GM21447 (cell line): Measurements from ENCODE around the gene LRRTM3.

ENCODE experiments used
- ATAC-seq: cut with Tn5 transposase; IDR thresholded peaks from one replicate; pipeline ENCODE4 v1.9.1; 2021; ENCODE audit not compliant: unreplicated experiment

Gene LRRTM3

DNA sequence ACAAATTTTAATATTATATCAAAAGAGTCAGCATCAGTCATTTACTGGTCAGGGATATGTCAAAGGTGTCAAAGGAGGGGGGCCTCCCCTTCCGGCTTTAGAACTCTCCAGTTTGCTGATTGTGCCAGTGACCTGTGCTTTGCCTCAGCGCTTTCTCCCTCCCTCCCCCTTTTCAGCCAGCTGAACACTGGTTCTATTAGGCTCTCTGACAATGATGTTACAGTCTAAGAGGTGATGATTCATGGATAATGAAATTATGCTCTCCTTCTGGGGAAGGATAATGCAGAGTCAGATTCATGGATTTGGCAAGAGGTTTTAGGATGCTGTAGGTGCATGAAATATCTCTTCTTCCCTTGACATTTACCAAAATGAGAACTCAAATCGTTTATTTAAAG lies 6.1 kb downstream of the LRRTM3 start:
- no peak for ATAC-seq

DNA sequence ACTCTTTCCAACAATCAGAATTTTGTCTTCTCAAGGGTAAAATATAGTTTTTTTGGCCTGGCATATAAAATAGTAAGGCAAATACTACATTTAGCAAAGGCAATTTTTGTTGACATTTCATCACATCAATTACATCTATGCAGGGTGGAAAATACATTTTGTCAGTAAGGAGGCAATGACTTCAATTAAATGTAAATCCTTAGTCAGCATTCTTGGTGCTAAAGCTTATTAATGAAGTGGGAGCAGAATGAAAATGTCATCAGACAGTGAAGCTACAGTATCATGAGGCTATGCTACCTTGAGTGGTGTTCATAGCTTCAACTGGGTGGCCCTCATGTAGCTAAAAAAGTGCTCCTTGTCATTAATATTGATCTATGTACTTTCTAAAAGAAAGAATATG lies 8.9 kb downstream of the LRRTM3 start:
- no peak for ATAC-seq

DNA sequence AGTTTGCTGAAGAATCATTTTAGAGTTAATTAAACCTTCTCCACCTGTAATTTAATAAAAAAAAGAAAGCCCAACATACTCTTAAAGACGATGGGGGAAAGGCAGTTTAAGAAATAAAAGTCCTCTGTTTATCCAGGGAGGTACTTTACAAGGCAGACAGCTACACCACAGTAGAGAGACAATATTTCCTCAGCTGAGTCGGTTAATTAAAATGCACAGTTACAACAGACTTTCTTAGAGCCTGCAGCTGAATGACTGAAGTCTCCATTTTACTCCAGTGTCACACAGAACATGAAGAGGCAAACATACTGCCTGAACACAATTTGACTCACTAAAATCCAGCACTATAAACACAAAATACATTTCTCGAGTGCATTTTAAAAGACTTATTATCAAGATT lies 15.1 kb downstream of the LRRTM3 start:
- no peak for ATAC-seq

DNA sequence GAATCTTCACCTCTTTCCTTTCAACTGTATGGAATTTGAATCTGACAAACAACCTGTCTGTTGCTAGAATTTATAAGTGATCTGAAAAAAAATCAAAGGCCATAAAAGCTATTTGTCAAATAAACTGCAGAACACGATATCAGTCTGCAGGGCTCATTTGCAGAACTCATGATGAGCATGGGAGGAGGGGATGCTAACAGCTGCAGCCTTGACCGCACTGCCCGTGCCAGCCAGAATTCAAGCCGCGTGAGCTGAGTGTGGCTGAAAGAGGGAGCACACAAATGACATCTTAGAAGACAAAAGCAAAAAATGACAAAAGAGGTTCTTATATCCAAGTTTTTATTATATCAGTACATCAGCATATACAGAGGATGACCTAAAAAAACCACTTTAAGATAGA lies 15.7 kb downstream of the LRRTM3 start:
- ATAC-seq = no peak

DNA sequence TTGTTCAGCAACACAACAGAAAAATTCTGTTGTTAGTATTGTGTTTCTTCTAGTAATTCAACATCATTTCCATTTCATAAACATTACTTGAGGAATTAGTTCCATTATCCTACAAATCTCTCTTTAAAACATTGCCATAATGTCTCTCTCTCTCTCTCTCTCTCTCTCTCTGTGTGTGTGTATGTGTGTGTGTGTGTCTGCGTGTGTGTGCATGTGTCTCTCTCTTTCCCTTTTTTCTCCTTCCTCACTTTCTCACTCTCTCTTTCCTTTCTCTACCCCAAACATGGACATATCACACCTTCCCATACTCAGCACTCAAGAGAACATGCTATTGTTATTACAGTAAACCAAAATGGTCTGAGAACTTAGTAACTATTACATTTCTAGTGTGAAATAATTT lies 16.6 kb downstream of the LRRTM3 start:
- ATAC-seq = no peak

DNA sequence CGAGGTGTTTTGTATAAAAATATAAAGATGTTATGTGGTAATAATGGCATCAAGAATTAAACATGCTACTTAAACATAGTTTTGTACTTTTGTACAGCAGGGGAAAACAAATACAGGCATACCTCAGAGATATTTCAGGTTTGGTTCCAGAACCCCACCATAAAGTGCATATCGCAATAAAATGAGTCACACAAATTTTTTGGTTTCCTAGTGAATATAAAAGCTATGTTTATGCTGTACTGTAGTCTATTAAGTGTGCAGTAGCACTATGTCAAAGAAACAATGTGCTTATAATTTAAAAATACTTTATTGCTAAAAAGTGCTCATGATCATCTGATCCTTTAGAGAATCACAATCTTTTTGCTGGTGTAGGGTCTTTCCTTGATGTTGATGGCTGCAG lies 17.8 kb downstream of the LRRTM3 start:
- no peak for ATAC-seq

DNA sequence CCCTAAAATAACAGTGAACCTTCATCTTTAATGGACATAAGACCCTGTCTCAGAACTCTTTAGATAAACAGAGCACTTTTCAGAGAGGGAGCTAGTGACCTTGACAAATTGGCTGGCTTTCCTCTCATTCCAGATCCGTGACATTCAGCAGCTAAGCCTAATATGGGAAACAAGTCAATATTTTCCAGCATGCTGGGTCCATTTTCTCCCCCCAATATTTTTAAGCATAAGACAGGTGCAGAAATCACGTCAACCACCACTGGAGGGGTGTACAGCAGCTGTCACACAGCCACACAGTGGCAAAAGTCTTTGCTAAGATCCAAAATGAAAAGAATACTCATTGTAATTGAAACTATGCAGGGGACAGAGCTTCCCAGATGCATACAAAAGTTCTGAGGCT lies 26.1 kb downstream of the LRRTM3 start:
- ATAC-seq = no peak

DNA sequence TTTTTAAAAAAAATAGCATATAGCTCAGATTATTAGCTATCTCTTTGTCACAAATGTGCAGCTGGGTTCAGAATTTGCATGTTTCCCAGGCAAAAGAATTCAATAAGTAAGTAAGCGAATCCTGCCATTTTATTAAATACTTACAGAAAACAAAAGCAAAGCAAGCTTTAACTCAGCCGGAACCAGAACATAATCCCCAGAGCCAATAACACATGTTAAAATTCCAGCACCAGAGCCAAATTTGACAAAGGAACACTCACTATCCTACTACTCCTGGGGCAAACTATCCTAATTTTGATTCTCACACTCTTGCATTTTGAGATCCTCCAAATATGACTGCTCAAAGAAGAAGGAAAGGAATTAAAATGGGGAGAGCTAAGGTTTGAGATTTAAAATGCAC lies 32.6 kb downstream of the LRRTM3 start:
- no peak for ATAC-seq

DNA sequence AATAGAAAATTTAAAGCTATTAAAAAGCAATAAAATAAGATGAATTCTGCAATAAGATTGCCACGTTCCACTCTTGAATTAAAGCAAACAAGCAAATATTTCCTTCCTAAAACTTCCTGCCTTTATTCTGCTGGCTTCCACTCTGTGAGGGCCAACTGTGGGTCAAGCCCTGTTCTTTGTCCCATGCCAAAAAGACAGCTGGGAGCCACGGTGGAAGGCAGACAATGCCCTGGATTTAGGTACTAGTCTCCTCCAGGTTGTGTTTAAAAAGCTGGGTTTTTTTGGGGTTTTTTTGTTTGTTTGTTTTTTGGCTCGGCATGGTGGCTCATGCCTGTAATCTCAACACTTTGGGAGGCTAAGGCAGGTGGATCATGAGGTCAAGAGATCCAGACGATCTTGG lies 39.1 kb downstream of the LRRTM3 start:
- no peak for ATAC-seq

DNA sequence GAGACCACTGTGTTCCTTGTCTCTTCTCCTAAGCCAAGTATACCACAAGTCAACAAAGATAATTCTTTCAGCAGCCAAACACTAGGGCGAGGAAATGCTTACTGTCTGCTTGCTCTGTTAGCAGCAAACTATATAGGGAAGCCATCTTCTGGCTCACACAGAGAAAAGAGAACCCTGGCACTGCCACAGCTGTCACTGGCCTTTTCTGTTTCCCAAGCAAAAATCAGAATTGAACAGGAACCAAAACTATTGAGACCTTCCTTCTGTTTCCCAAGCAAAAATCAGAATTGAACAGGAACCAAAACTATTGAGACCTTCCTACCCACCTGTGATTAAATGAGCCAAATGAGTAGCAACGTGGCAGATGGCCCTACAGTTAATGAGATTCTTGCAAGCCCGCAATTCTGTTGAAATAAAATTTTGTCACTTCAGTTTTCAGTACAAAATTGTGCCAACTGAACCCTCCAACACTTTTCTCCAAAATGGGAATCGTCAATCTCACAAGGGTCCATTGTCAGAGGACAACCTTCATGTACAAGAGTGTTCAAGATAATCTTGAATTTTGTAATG lies 54.5 kb downstream of the LRRTM3 start:
- ATAC-seq = no peak

DNA sequence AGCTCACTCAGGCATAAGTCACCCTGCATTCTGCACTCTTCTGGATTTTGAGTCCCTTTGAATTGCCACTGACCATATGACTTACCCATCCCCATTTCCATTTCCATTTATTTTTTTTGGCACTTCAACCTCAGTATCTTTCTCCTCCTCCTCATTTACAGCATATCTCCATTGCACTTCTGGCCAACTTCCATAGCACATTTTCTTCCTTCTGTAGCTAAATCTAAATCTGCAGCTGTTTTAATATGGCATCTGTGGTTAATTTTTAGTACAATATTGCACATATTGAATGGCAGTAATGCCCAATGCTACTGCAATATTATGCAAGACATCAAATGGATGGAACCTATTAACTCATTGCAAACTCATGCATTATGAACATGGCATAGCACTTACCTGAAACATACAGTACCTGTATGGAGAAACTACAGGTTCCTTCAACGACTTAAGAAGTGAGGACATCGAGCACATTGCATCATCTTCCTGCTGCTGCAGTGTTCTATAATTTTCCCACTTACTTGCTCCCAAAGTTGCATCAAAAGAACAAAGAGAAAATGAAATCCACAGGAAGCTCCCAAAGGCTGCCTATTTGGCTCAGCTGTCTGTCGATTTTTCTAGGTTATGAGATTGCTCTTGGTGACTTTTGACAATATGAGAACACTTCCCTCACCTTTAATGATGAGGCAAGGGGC lies 55.7 kb downstream of the LRRTM3 start:
- no peak for ATAC-seq

DNA sequence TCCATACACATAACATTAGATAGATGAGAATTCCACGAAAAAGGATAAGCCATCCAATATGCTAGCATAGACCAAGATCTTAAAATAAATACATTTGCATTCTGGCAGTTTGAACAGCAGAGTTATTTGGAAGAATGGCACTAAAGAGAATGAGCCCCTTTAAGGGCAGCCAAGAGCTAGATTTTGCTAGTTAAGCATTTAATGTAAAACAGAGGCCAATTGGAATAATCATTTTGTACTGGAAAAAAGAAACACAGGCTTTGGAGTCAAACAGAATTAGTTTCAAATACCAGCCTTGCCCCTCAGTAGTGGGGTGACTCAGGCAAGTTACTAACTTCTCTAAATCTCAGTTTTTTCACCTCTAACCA lies 56.2 kb downstream of the LRRTM3 start:
- ATAC-seq = no peak

DNA sequence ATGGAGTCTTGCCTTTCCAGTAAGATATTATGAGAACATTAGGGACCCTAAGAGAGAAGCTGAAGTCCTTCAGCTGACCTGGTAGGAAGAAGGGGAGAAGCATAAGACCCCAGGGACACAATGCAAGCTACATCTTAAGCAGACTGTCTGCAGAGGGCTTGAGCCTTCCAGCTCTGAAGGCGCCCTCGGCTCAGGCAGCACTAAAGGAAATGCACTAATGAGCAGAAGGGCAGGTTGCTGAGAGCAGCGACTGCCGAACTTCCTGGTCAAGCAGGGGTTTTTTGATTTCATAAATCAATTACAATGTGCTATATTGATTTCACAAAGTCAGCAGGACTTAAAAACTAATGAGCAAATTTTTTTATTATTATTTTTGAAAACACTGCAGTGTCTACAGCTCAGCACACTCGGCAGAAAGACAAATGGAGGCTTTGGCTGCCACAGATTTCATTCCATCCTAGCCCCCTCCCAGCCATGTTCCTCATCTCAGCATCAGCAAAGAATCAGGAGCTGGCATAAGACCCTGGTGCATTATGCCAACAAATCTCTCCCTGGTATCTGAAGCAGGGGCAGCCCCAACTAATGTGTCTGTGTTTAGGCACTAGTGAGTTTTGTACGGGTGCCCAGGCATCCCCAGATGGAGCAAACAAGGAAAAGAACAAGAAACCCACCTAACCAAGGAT lies 57.1 kb downstream of the LRRTM3 start:
- no peak for ATAC-seq

DNA sequence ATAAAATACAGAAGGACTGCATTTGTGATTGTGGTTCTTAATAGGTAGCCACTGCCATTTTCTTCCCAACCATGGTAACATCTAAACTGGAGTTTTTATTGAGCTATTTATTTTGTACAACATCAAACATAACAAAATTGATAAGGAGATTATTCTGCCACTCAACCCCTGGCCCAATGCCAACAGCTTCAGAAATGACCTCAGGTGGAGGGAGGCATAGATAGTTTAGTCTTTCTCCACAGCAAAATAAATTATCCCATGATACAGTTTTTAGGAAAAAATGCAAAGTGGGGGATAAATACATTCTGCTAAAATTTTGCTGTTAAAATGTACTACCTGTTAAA lies 57.6 kb downstream of the LRRTM3 start:
- no peak for ATAC-seq

DNA sequence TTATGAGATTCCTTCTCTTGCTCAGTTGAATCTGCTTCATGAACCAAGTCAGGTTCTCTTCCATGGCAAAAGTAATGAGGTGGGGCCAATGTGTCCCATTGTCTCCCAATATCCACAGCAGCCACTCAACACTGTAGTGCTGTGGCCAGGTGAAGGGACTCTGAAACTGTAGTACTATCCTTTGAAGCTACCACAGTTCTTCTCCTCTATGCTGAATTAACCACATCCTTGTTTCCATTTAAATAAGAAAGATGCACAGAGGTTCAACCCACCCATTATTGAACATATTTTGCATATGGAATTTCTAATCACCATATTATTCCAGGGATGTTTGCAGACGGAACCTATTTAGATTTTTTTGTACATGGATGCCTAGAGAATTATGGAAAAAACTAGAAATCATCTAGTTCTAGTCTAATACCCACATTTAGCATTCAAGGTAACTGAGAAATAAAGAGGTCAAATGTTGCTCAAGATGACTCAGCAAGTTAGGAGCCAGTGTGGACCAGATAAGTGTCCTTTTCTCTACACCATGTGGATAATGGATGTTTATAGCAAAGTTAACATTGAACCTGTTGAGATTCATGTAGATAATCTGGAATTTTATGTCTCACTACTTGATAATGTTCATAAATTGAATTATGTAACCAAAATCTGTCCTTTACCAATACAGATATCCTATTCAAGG lies 64.5 kb downstream of the LRRTM3 start:
- ATAC-seq = no peak

DNA sequence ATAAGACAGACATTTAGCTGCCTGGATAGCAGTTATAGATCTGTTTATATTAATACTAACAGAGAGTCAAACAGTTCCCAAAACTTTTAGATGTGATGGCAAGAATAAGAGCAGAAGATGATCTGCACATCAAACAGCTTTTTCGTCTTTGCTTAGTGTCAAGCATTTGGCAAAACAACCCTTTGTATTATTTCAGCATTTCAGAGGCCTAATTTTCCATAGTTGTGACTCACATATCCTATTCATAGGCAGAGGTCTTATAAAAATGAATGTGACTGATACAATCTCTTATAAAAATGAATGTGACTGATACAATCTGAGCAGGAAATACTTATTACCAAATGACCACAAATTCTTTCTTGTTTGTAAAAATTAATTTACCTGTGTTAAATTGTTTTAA lies 71.2 kb downstream of the LRRTM3 start:
- ATAC-seq = no peak

DNA sequence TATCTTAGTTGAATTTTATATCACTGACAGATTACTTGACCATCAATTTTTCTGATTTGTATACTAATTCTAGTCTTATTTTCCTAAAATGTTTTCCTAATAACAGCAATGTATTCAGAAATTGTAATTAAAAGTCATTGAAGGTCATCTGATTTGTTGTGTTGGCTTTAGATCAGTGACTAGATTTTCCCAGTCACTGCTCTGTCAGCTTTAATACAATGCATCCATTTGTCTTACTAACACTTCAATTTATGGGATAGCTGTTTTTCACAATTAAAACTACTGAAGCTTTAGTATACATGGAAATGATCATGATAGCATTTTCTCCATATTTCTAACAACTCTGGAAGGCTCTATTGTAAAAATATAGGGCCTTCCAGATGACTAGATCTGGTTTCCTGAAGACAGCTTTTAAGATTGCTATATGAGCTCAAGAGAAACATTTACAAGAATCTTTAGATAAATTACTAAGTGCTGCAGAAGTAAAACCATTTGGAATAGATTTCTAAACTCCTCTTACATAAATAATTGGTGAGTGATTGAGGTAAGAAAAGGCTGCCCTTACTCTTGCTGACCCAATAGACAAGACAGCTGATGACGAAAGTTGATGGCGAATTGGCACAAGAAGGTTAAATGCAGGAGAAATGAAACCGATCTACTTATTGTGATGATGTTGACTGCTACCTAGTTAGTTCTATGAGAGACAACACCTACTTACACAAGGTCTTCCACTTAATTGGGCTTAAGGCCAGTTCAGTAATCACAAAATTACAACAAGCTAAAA lies 74.1 kb downstream of the LRRTM3 start:
- ATAC-seq = no peak

DNA sequence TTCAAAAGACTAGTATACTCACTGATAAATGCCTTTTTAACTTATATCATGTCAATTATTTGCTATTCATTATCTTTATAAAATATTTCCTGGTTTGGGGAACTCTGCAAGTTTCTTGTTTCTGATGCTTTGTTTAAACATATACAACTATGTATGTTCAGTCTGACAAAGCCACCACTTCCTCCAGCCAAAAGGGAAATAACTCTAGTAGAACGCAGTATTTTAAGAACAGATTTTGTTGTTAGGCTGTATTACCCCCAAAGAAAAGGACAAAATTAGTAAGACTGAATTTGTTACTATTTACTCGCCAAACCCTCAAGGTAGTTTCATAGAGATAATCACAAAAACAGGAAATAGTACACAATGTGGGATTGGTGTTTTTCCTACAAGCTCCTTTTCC lies 78.9 kb downstream of the LRRTM3 start:
- ATAC-seq = no peak

DNA sequence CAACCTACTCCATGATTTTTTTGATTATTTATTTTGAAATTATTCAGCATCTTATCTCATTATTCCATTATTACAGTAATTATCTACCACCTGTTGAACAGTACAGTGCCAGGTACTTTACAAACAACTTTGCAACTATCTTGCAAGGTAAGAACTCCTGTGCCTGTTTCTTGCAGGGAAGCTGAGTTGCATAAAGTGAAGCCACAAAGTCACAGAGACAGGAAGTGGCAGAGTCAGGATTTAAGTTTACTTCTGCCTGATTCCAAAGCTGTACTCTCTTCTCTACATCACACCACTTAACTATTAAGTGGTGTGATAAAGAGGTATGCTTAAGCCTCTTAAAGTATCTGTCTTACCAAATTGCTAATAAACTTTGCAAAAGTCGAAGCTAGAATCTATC lies 80.1 kb downstream of the LRRTM3 start:
- no peak for ATAC-seq

DNA sequence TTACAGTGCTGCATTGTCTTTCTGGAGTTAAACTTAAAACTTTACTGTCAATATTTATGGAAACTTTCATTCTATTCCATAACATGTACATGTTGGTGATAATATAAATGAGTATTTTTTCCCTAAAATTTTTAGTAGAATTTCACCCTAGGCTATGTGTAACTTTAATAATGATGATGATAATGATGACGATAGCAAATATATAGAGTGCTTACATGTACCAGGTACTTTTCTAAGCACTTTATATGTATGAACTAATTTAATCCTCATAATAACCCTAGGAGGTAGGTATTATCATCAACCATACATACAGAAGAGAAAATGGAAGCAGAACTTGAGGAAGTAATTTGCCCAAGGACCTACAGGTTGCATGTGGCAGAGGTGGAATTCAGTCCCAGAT lies 85.6 kb downstream of the LRRTM3 start:
- ATAC-seq = no peak

DNA sequence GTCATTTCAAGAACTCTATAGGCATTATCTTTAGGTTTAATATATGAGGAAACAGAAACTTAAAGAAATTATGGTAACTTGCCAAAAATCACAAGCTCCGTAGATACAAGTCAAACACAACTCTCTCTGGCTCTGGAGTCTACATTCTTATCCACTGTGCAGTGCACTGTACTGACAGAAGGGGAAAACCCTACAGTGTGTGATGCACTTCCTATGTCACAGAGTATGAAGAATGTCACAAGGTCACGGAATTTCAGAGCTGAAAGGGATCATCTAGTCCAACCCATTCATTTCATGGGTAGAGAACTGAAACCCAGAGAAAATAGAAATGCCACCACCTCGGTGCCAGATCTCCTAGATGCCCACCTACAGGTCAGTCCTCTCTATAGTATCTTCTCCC lies 86.1 kb downstream of the LRRTM3 start:
- no peak for ATAC-seq

DNA sequence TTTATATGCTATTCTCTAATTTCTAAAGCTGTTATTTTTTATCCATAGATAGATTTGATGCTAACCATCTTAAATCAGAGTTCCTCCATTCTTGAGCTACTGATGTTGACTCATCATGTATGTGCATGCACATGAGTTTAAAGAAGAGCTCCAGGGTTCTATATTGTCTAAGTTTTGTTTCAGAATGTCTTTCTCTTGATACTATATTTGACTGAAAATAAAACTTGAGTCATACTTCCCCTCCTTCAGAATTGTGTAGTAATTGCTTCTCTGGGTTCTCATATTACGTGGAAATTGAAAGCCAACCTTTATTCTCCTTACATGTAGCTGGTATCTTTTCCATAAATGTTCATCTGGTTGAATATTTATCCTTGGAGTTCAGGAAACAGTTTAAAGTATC lies 89.4 kb downstream of the LRRTM3 start:
- ATAC-seq = no peak
